Prostate gland (tissue), 2 donors: Measurements from ENCODE around the gene POLD3. TPM values are rescaled to one million over a fixed set of nuclear protein-coding genes. Genes with fewer than 3 reads are reported as not detected.

Experiments used
- DNase-seq: peaks from one replicate; pipeline ENCODE4 v3.0.0-alpha.2; 2019; ENCODE audit warnings: low spot score
- H3K27ac ChIP-seq, 2 donors: fragments of 200-600 bp; sonication (generic); 2 replicates each; pipeline ENCODE4 v1.5.1; 2017 to 2019
- H3K27me3 ChIP-seq: fragments of 200-600 bp; sonication (generic); replicated peaks from 2 replicates; pipeline ENCODE4 v1.5.1; 2019; ENCODE audit not compliant: insufficient read depth
- H3K36me3 ChIP-seq, 2 donors: fragments of 200-600 bp; sonication (generic); 1 replicate in 1 of 2; 2 replicates in 1 of 2; pipeline versions ENCODE4 v1.5.1 to v1.8.1; 2017 to 2019
- H3K4me1 ChIP-seq: fragments of 200-600 bp; sonication (generic); replicated peaks from 2 replicates; pipeline ENCODE4 v1.5.1; 2019
- H3K4me3 ChIP-seq, 2 donors: fragments of 200-600 bp; sonication (generic); 2 replicates each; pipeline ENCODE4 v1.5.1; 2017 to 2019
- H3K9me3 ChIP-seq: fragments of 200-600 bp; sonication (generic); 2 replicates; pipeline ENCODE4 v1.5.1; 2017
- CTCF ChIP-seq, 4 experiments: fragments of 200-600 bp in 2 of 4; fragments of 450-650 bp in 2 of 4; sonication (generic) in 2 of 4; IDR thresholded peaks; 1 replicate in 3 of 4; 2 replicates in 1 of 4; pipeline ENCODE4 v1.5.1; 2016 to 2019; ENCODE audit warnings: antibody characterized with exemption in 4 of 4, mild to moderate bottlenecking in 2 of 4, moderate library complexity in 2 of 4
- POLR2A ChIP-seq: fragments of 450-650 bp; IDR thresholded peaks from one replicate; pipeline ENCODE4 v1.6.1; 2016; ENCODE audit warnings: antibody characterized with exemption, mild to moderate bottlenecking
- POLR2AphosphoS5 ChIP-seq: sonication (generic); formaldehyde crosslinking; IDR thresholded peaks from one replicate; pipeline ENCODE4 v1.6.1; 2017; ENCODE audit warnings: antibody characterized with exemption
- WGBS: methylation state at CpG from one replicate; pipeline ENCODE4 v1.1.5; 2018; 5-methylcytosine and 5-hydroxymethylcytosine counted together
- intact Hi-C: fragments of 100-400 bp; cut with DNase I; formaldehyde crosslinking; loops from one replicate; pipeline ENCODE4 v1.14.2; 2022
- total RNA-seq, 2 donors: library from RNA; depleted of rRNA; stranded (reverse); fragments of >200 nt; gene quantifications; one replicate each; pipeline ENCODE4 v1.1.0, GENCODE V29; 2016

The POLD3 gene
- total RNA-seq, 2 donors from 2014 or later = 9.0 to 11.8 TPM

- H3K9me3 ChIP-seq = no peaks in the 10 kb centered on the region
- no peaks in the 10 kb centered on the region for H3K27me3 ChIP-seq
- intact Hi-C loops = loop anchor here (5.0 kb wide), 2 partner anchors 33 to 68 kb away; no protein-coding TSS in a partner anchor
- TF ChIP-seq POLR2AphosphoS5 (no peak), CTCF (IDR thresholded peaks at IDR 0.05) (no peak), POLR2A (no peak)
- WGBS = 95% methylated on average over 9 of the region's 9 CpGs
- no peak overlapping the region for H3K4me3 ChIP-seq
- no peaks in the 10 kb centered on the region for H3K36me3 ChIP-seq
- no peak overlapping the region for H3K27ac ChIP-seq
- DNase-seq = no peak
- peaks cover 10% of the 10 kb centered on the region for H3K4me1 ChIP-seq
Observed at GRCh38 chr11:74680035-74680671, 87.8 kb downstream of the POLD3 start.

- intact Hi-C loops = loop anchor here (5.0 kb wide), 2 partner anchors 34 to 69 kb away; no protein-coding TSS in a partner anchor
Observed at GRCh38 chr11:74680703-74681531, 88.5 kb downstream of the POLD3 start.

GRCh38 chr11:74681686-74682651, 89.6 kb downstream of the POLD3 start:
- Histone ChIP-seq H3K4me1 (peaks cover 10% of the 10 kb centered on the region), H3K4me3 (no peak overlapping the region), H3K27ac (peak overlapping the region; percentile 41 to 76), H3K27me3 (no peaks in the 10 kb centered on the region), H3K36me3 (no peaks in the 10 kb centered on the region), H3K9me3 (no peaks in the 10 kb centered on the region)
- intact Hi-C loops = loop anchor here (5.0 kb wide), 2 partner anchors 35 to 70 kb away; no protein-coding TSS in a partner anchor
- DNase-seq = peak; percentile 85
- 44% methylated on average over 12 of the region's 12 CpGs for WGBS
- TF ChIP-seq POLR2AphosphoS5 (peak; percentile 90), CTCF (IDR thresholded peaks at IDR 0.05) (no peak), POLR2A (no peak)

More at GRCh38 chr11:74680703-74681531, 88.5 kb downstream of the POLD3 start:
- DNase-seq = peak; percentile 18
- no peaks in the 10 kb centered on the region for H3K27me3 ChIP-seq
- peak overlapping the region in 1 of 2 donors; percentile 76 for H3K27ac ChIP-seq
- H3K9me3 ChIP-seq = no peaks in the 10 kb centered on the region
- H3K4me3 ChIP-seq = no peak overlapping the region
- no peaks in the 10 kb centered on the region for H3K36me3 ChIP-seq
- WGBS = 92% methylated on average over 17 of the region's 18 CpGs
- no peak for TF ChIP-seq CTCF (IDR thresholded peaks at IDR 0.05)
- TF ChIP-seq POLR2A = no peak
- peak; percentile 16 for TF ChIP-seq POLR2AphosphoS5
- peaks cover 10% of the 10 kb centered on the region for H3K4me1 ChIP-seq

- H3K9me3 ChIP-seq = no peaks in the 10 kb centered on the region
- no peak for DNase-seq
- WGBS = 88% methylated on average over 14 of the region's 14 CpGs
- TF ChIP-seq POLR2A (no peak), CTCF (IDR thresholded peaks at IDR 0.05) (no peak), POLR2AphosphoS5 (no peak)
- H3K4me3 ChIP-seq = peak overlapping the region; percentile 27 to 38
- no peaks in the 10 kb centered on the region for H3K27me3 ChIP-seq
- H3K36me3 ChIP-seq = no peaks in the 10 kb centered on the region
- peaks cover 10% of the 10 kb centered on the region for H3K4me1 ChIP-seq
- peak overlapping the region; percentile 41 to 76 for H3K27ac ChIP-seq
- intact Hi-C loops = loop anchor here (5.0 kb wide), 2 partner anchors 36 to 71 kb away; no protein-coding TSS in a partner anchor
Observed at GRCh38 chr11:74682731-74683278, 90.4 kb downstream of the POLD3 start.
